HG03520 (cell line): ENCODE data around the gene RNU1-4.
"Not testable (repeated sequence)": the region's sequence is repeated elsewhere in the genome, so short reads cannot be mapped to it uniquely, and the experiment has no call there.

ENCODE experiments used
- ATAC-seq: cut with Tn5 transposase; IDR thresholded peaks from one replicate; pipeline ENCODE4 v1.9.1; 2021; ENCODE audit warnings: mild to moderate bottlenecking, moderate library complexity; ENCODE audit not compliant: unreplicated experiment

Gene RNU1-4

GRCh38 chr1:16740047-16740964 is at the start of gene RNU1-4:
TSS of gene RNU1-4 (plus strand) at chr1:16740516.
- peak; percentile 91 for ATAC-seq

DNA sequence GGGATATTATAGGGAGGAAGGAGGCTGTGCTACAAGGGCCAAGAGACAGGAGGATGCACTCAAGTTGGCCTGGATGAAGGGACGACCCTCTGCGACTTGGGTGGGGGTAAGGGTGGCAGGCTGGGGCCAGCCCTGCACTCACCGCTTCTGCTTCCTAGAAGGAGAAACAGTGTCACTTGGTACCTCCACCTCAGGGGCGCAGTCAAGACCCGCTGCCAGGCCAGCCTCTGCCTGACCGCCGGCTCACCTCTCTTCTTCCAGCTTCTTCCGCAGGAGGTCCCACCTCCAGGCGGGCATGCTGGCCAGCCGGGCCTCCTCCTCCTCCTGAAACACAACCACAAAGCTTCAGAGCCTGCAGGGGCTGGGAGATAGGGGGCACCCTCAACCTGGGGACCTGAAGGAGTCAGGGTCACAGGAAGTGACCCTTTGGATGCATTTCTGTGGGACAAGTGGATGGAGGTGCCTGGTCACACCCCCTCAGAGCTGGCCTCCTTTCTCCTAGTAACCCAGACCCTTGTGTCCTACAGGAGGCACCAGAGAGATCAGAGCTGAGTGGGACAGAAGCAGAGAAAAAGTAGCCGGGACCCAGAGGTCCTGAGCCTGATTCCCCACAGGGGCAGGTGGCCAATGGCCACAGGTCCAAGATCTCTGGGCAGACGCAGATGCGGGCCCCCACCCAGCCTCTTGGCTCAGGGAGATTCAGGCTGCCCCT is 49.2 kb upstream of the RNU1-4 start:
- not testable (repeated sequence) for ATAC-seq

DNA sequence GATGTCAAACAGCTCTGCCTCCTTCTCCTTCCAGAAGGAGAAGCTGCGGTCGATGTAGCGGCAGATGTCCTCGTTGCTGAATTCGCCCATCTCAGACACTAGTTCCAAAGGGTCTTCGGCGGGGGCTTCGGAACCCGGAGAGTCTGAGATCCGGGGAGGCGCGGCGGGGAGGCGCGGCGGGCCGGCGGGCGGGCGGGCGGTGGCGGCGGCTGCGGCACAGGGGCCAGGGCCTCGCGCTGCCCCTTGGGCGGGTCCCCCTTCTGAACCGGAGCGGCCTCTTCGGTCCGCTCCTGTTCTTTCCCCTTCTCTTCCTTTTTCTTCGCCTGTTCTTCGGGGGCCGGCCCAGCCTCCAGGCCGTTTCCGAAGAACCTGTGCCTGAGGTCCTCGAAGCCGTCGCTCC is 48.0 kb upstream of the RNU1-4 start:
- not testable (repeated sequence) for ATAC-seq

- ATAC-seq, result not testable (repeated sequence)
These were observed 47.4 kb upstream of the RNU1-4 start for GRCh38 chr1:16692717-16693448.

DNA sequence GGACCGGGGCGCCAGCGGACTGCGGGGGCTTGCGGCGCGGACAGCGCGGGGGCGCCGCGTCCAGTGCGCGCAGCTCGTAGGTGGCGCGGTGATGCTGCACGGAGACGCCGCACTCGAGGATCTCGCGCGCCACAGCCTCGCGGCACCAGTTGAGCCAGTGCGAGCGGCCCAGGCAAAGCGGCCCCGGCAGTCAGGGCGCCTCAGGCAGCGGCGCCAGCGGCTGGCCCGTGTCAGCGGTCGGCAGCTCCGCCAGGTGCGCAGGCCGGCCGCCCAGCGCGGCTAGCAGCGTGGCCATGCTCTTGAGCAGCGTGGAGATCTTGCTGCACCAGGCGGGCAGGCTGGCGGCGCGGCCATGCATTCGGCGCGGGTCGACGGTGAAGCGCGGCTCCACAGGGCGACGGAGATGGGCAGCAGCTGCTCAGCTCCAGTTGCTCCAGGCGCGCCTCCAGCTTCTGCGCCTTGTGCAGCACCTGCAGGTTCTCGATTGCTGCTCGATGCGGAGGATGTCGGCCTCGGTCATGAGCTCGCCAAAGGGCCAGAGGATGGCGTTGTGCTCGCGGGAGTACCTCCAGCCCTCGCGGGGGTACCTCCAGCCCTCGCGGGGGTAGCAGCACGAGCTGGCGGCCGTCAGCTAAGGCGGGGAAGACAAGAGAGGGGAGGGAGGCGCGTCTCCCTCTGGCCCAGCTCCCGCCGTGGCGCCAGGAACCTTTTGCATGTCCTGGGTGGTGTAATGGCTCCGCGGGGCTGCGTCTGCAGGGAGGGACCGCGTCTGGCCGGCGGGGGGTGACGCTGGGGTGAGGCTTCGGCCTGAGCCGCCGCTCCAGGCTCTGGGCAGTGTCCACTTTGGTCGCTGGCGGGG is 46.6 kb upstream of the RNU1-4 start:
- not testable (repeated sequence) for ATAC-seq

GRCh38 chr1:16694308-16694702 is 46.0 kb upstream of the RNU1-4 start:
- not testable (repeated sequence) for ATAC-seq

DNA sequence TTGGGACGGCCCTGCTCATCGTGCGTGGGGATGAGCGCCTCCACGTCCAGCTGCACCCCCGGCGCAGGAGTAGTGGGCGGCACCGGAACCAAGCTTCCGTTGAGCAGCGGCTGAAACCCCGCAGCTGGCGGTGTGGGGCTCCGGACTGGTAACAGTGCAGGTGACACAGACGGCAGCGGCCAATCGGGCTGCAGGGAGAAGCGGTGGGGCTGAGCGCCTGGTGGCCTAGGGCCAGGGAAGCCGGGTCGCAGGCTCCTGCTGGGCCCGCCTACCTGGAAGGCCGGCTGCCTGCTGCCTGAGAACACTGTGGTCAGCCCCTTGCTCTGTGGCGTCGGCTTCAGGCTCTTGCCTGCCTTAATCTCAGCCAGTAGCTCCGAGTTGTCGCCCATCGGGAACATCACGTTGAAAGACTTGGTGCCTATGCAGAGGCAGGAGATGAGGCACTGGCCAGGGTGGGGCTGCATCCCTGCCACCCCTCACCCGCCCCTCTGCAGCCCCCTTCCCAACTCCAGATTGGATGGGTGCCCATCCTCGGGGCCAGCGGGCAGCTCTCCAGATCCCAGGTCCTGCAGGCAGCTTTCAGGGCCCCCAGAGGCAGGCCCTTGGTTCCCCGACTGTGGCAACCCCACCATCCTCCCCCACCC is 43.7 kb upstream of the RNU1-4 start:
- ATAC-seq, result not testable (repeated sequence)

- ATAC-seq, result not testable (repeated sequence)
These were observed 43.2 kb upstream of the RNU1-4 start for GRCh38 chr1:16697152-16697551.

- ATAC-seq, result not testable (repeated sequence)
These were observed 40.9 kb upstream of the RNU1-4 start for GRCh38 chr1:16699440-16699839.

GRCh38 chr1:16700138-16700895 is 40.0 kb upstream of the RNU1-4 start:
- not testable (repeated sequence) for ATAC-seq

DNA sequence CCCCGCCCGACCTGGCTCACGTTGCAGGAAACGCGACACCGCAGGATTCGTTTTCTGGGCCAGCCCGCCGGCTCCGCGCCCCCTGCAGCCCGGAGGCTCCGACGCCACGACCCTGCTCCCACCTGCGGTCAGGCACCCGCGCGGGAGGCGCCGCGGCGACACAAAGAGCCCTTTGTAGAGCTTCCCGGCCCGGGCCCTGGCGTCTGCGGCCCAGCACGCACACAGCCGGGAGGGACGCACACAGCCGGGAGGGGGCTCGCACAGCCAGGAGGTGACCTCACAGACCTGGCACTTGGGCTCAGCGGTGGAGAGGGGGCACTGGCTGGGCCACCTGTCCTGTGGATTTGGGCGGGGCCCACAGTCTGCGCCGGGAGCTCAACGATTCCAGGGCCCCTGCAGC is 39.1 kb upstream of the RNU1-4 start:
- not testable (repeated sequence) for ATAC-seq

DNA sequence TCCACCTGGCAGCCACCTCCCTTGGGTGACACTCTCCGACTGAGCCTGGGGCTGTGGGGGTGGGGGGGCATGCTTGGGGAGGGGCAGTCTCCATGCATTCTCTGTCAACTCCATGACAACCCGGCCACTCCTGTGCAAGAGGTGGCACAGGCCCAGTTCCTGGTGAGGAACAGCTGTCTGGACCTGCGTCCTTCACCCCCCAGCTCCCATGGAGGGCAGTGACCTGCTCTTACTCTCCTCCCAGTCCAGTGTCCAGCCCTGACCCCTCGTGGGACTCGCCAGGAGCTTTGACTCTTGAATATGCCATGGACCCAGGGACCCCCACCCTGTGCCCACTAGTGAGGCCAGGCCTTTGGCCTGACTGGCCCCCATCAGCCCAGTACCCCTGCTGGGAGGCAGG is 38.0 kb upstream of the RNU1-4 start:
- not testable (repeated sequence) for ATAC-seq

- ATAC-seq, result not testable (repeated sequence)
These were observed 37.2 kb upstream of the RNU1-4 start for GRCh38 chr1:16703141-16703540.

- not testable (repeated sequence) for ATAC-seq
These were observed 36.7 kb upstream of the RNU1-4 start for GRCh38 chr1:16703602-16704001.

- ATAC-seq, result not testable (repeated sequence)
These were observed 36.2 kb upstream of the RNU1-4 start for GRCh38 chr1:16704076-16704475.

GRCh38 chr1:16704502-16705100 is 35.7 kb upstream of the RNU1-4 start:
- ATAC-seq, result not testable (repeated sequence)

DNA sequence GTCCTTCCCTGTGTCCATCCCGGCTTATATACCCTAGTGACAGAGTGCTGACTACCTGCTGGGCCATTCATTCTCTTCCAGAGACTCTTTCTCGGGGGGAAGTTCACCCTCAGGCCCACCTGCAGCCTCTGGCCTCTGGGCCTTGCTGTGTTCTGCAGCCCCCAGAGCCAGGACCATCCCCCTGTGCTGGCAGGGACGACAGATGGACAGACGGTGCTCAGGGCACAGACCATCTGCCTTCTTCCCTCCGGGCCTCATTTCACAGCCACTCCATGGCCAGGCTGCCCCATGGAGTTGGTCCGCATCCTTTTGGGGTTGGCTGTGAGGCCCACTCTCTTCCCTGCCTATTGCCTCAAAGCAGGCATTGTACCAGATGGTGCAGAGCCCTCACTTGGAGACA is 34.0 kb upstream of the RNU1-4 start:
- ATAC-seq, result not testable (repeated sequence)
